HepG2 (cell line): ENCODE data around the gene TM9SF4. TPM values are rescaled to one million over a fixed set of nuclear protein-coding genes. Genes with fewer than 3 reads are reported as not detected.

Experiments used
- ATAC-seq: fragments of 200-7000 bp; cut with Tn5 transposase; 3 replicates; pipeline ENCODE4 v1.9.1; 2020; ENCODE audit warnings: mild to moderate bottlenecking, moderate library complexity
- BruUV-seq: library from RNA; stranded (reverse); fragments of 400-500 nt; replicated peaks from 2 replicates; lab custom pipeline; 2021; lab: Mats Ljungman, UMichigan
- CTCF ChIA-PET: fragments of 300-600 bp; formaldehyde crosslinking; extraction: SDS; loops from one replicate; lab custom pipeline; 2021; ENCODE audit warnings: low total read pairs, inconsistent platforms, low intra/inter-chr PET ratio; lab: Yijun Ruan, JAX
- POLR2A ChIA-PET: fragments of 350-600 bp; sonication (Branson Sonifier 250); formaldehyde crosslinking; loops from one replicate; lab custom pipeline; 2020; ENCODE audit warnings: antibody characterized with exemption, inconsistent platforms; lab: Yijun Ruan, JAX
- DNase-seq: peaks from one replicate; pipeline ENCODE4 v3.0.0-alpha.2; 2015; ENCODE audit warnings: low spot score
- FAIRE-seq: peaks from 3 replicates; lab custom pipeline; 2011; peaks lifted over from hg19 to GRCh38; lab: Jason Lieb, UNC
- H2AFZ ChIP-seq: one replicate; pipeline ENCODE4 v1.6.1; 2011; ENCODE audit warnings: low read length, inconsistent platforms
- H3K27ac ChIP-seq: fragments of 300-600 bp; 3 replicates; pipeline ENCODE4 v1.8.0; 2011; ENCODE audit warnings: mixed run types, mild to moderate bottlenecking, mixed read lengths, low read length, inconsistent platforms; ENCODE audit not compliant: insufficient read depth; ENCODE audit errors: extremely low read length
- H3K27me3 ChIP-seq, 2 experiments: fragments of 200-600 bp in 1 of 2; 2 replicates in 1 of 2; 3 replicates in 1 of 2; pipeline versions ENCODE4 v1.6.0 to v1.8.0; 2011; ENCODE audit warnings: low read length in 2 of 2, mild to moderate bottlenecking in 2 of 2, moderate library complexity in 2 of 2, inconsistent platforms in 1 of 2; ENCODE audit not compliant: insufficient read depth in 2 of 2, control insufficient read depth in 1 of 2
- H3K36me3 ChIP-seq, 2 experiments: fragments of 200-600 bp in 1 of 2; replicated peaks in 1 of 2; 2 replicates in 1 of 2; 3 replicates in 1 of 2; pipeline versions ENCODE4 v1.5.1 to v1.8.0; 2011; ENCODE audit warnings: low read length in 2 of 2, inconsistent platforms in 1 of 2; ENCODE audit not compliant: insufficient read depth in 2 of 2, control insufficient read depth in 1 of 2
- H3K4me1 ChIP-seq: 2 replicates; pipeline ENCODE4 v1.5.1; 2012; ENCODE audit warnings: low read length, inconsistent platforms; ENCODE audit not compliant: insufficient read depth
- H3K4me2 ChIP-seq: 2 replicates; pipeline ENCODE4 v1.6.0; 2011; ENCODE audit warnings: low read depth, low read length, inconsistent platforms
- H3K4me3 ChIP-seq, 3 experiments: fragments of 200-600 bp in 1 of 3; sonication (generic), shearing (Covaris generic) in 1 of 3; replicated peaks in 1 of 3; 2 replicates each; pipeline ENCODE4 v1.5.1; 2011 to 2016; ENCODE audit warnings: low read length in 3 of 3, inconsistent platforms in 2 of 3, low read depth in 2 of 3, mild to moderate bottlenecking in 2 of 3, control low read depth in 1 of 3, mixed read lengths in 1 of 3; ENCODE audit not compliant: insufficient read depth in 1 of 3
- H3K79me2 ChIP-seq: one replicate; pipeline ENCODE4 v1.6.1; 2011; ENCODE audit warnings: low read length, inconsistent platforms; ENCODE audit not compliant: insufficient read depth
- H3K9ac ChIP-seq: 2 replicates; pipeline ENCODE4 v1.6.0; 2011; ENCODE audit warnings: mild to moderate bottlenecking, low read depth, low read length, inconsistent platforms; ENCODE audit not compliant: insufficient read depth
- H3K9me3 ChIP-seq: 2 replicates; pipeline ENCODE4 v1.5.1; 2012; ENCODE audit warnings: mild to moderate bottlenecking, low read length
- H4K20me1 ChIP-seq: 2 replicates; pipeline ENCODE4 v1.6.0; 2011; ENCODE audit warnings: inconsistent platforms, mild to moderate bottlenecking, low read length, moderate library complexity; ENCODE audit not compliant: insufficient read depth
- GATA4 ChIP-seq: sonication (generic); IDR thresholded peaks from 2 replicates; pipeline ENCODE4 v1.6.1; 2016; ENCODE audit warnings: antibody characterized with exemption, low read depth, borderline replicate concordance
- RAD21 ChIP-seq: fragments of 450-650 bp; formaldehyde crosslinking; IDR thresholded peaks from 2 replicates; pipeline ENCODE4 v1.5.0; 2020; ENCODE audit warnings: mild to moderate bottlenecking
- REXO4 ChIP-seq: sonication (generic); formaldehyde crosslinking; IDR thresholded peaks from 2 replicates; pipeline ENCODE4 v1.8.0; 2022; ENCODE audit warnings: missing genetic modification reagents, mild to moderate bottlenecking, borderline replicate concordance
- ZBTB34 ChIP-seq: sonication (generic); formaldehyde crosslinking; IDR thresholded peaks from 2 replicates; pipeline ENCODE4 v1.8.0; 2022; ENCODE audit warnings: mild to moderate bottlenecking, missing genetic modification reagents
- ZNF136 ChIP-seq: sonication (generic); formaldehyde crosslinking; IDR thresholded peaks from 2 replicates; pipeline ENCODE4 v1.8.1; 2022; ENCODE audit warnings: low read depth, mild to moderate bottlenecking, moderate library complexity, missing genetic modification reagents
- ZNF367 ChIP-seq: sonication (generic); formaldehyde crosslinking; IDR thresholded peaks from 2 replicates; pipeline ENCODE4 v1.4.0; 2020; ENCODE audit warnings: missing genetic modification reagents, borderline replicate concordance
- ZNF570 ChIP-seq: sonication (generic); formaldehyde crosslinking; IDR thresholded peaks from 2 replicates; pipeline ENCODE4 v1.4.0; 2020; ENCODE audit warnings: mild to moderate bottlenecking, missing genetic modification reagents, borderline replicate concordance
- ZNF670 ChIP-seq: sonication (generic); formaldehyde crosslinking; IDR thresholded peaks from 2 replicates; pipeline ENCODE4 v1.8.0; 2022; ENCODE audit warnings: mild to moderate bottlenecking, missing genetic modification reagents, borderline replicate concordance
- WGBS: methylation state at CpG from one replicate; pipeline ENCODE4 v1.1.6; 2017; ENCODE audit warnings: low lambda C conversion rate; 5-methylcytosine and 5-hydroxymethylcytosine counted together
- in situ Hi-C: cut with HindIII; loops from 2 replicates; pipeline ENCODE4 v1.10.0; 2017; ENCODE audit warnings: low pct_unique_long_range_greater_than_20kb; ENCODE audit not compliant: extremely low pct_ligation_motif_present
- intact Hi-C: fragments of 100-400 bp; cut with micrococcal nuclease; formaldehyde crosslinking; loops from one replicate; pipeline ENCODE4 v1.10.0; 2022; ENCODE audit not compliant: unreplicated experiment
- polyA plus RNA-seq, 8 experiments: library from polyadenylated mRNA; depleted of rRNA in 3 of 8; stranded (reverse) in 7 of 8; unstranded in 1 of 8; fragments of >200 nt; fragmentation: Illumina TruSeq in 4 of 8; extraction: Trizol in 4 of 8; gene quantifications; 2 replicates each; pipeline versions ENCODE4 v1.2.1 to v1.2.3, GENCODE V29; 2011 to 2016; ENCODE audit warnings: low read depth in 4 of 8, missing spikeins in 1 of 8, mixed read lengths in 1 of 8; ENCODE audit not compliant: insufficient read depth in 1 of 8
- total RNA-seq, 5 experiments: library from RNA; depleted of rRNA; stranded (reverse); fragments of >200 nt; fragmentation: Illumina TruSeq; extraction: Trizol; gene quantifications; 2 replicates each; pipeline ENCODE4 v1.2.3, GENCODE V29; 2016; ENCODE audit warnings: low read depth in 1 of 5

The TM9SF4 gene
- total and polyA plus RNA-seq, 2 of the 13 experiments (the other 11 are each of a cell fraction or from before 2014, with no cell fraction given), result 53.5 to 171 TPM

- Histone ChIP-seq H3K4me2 (no peak overlapping the region), H3K79me2 (no peaks in the 10 kb centered on the region), H3K27ac (no peak overlapping the region), H3K27me3 (peaks cover 10 to 54% of the 10 kb centered on the region in 2 experiments; a peak in 4 of 5 replicates), H3K4me3 (no peak overlapping the region), H3K9me3 (no peaks in the 10 kb centered on the region), H3K36me3 (no peaks in the 10 kb centered on the region), H4K20me1 (no peaks in the 10 kb centered on the region; the same call in 1 of the 2 replicates), H3K9ac (no peak overlapping the region), H3K4me1 (peaks cover 8% of the 10 kb centered on the region; the same call in 1 of the 2 replicates), H2AFZ (no peak overlapping the region)
- no peak for DNase-seq
- CTCF ChIA-PET, result no interaction called here
- BruUV-seq, result no TSS peak
- FAIRE-seq, result no peak
- WGBS, result 16% methylated on average over 4 of the region's 4 CpGs
- in situ Hi-C loops, result no loop called here
- POLR2A ChIA-PET, result no interaction called here
- intact Hi-C loops, result no loop called here
- no peak for TF ChIP-seq ZNF136 (CRISPR knock-in tag)
- no peak for TF ChIP-seq ZNF670 (CRISPR knock-in tag)
- no peak for TF ChIP-seq ZNF367 (CRISPR knock-in tag)
- no peak for TF ChIP-seq GATA4
- TF ChIP-seq ZBTB34 (CRISPR knock-in tag), result no peak
- TF ChIP-seq RAD21 (CRISPR knock-in tag), result no peak
- TF ChIP-seq REXO4 (CRISPR knock-in tag), result no peak
- TF ChIP-seq ZNF570 (CRISPR knock-in tag), result no peak
- no peak for ATAC-seq
Measured at GRCh38 chr20:32062776-32063170, 46.7 kb upstream of the TM9SF4 start.
